Gastrocnemius medialis (tissue), 4 donors: Measurements from ENCODE around the gene MYO1E. TPM values are rescaled to one million over a fixed set of nuclear protein-coding genes. Genes with fewer than 3 reads are reported as not detected.
A peak's percentile ranks its signal among the peaks of the same experiment; 100 is the strongest.

ENCODE experiments used
- ATAC-seq, 2 donors: fragments of 150-250 bp; one replicate each; pipeline ENCODE4 v1.9.1; 2016
- DNase-seq, 2 donors: peaks; one replicate each; pipeline ENCODE4 v3.0.0-alpha.2; 2019
- H3K27ac ChIP-seq, 4 donors: fragments of 200-600 bp; sonication (generic); 1 replicate in 1 of 4; 2 replicates in 3 of 4; pipeline ENCODE4 v1.5.1; 2016 to 2018; ENCODE audit warnings: mild to moderate bottlenecking in 2 of 4, moderate library complexity in 1 of 4
- H3K27me3 ChIP-seq, 3 donors: fragments of 200-600 bp; sonication (generic) in 2 of 3; 1 replicate in 1 of 3; 2 replicates in 2 of 3; pipeline versions ENCODE4 v1.5.1 to v1.6.0; 2016 to 2019; ENCODE audit warnings: mild to moderate bottlenecking in 1 of 3, moderate library complexity in 1 of 3
- H3K36me3 ChIP-seq, 2 donors: fragments of 200-600 bp; sonication (generic) in 1 of 2; one replicate each; pipeline ENCODE4 v1.5.1; 2017 to 2018
- H3K4me1 ChIP-seq, 2 donors: fragments of 200-600 bp; sonication (generic) in 1 of 2; one replicate each; pipeline ENCODE4 v1.5.1; 2016 to 2017; ENCODE audit warnings: mild to moderate bottlenecking in 2 of 2
- H3K4me3 ChIP-seq, 4 donors: fragments of 200-600 bp; sonication (generic) in 3 of 4; 1 replicate in 1 of 4; 2 replicates in 3 of 4; pipeline ENCODE4 v1.5.1; 2016 to 2019; ENCODE audit warnings: mild to moderate bottlenecking in 2 of 4
- H3K9me3 ChIP-seq, 3 donors: fragments of 200-600 bp; sonication (generic) in 2 of 3; 1 replicate in 1 of 3; 2 replicates in 2 of 3; pipeline ENCODE4 v1.5.1; 2016 to 2019
- POLR2A ChIP-seq, 2 donors: fragments of 450-650 bp; IDR thresholded peaks; one replicate each; pipeline ENCODE4 v1.6.1; 2017; ENCODE audit warnings: antibody characterized with exemption in 2 of 2, mild to moderate bottlenecking in 2 of 2, moderate library complexity in 2 of 2
- in situ Hi-C, 4 donors: fragments of 200-750 bp; cut with MboI; loops; one replicate each; pipeline versions ENCODE4 v1.15.0 to v1.8.0; 2017; ENCODE audit warnings: low sequenced_read_pairs in 4 of 4
- intact Hi-C: fragments of 100-400 bp; cut with DNase I; formaldehyde crosslinking; loops from one replicate; pipeline ENCODE4 v1.15.1; 2023; ENCODE audit warnings: low total_unique reads
- total RNA-seq, 4 donors: library from RNA; depleted of rRNA; stranded (reverse); fragments of >200 nt; gene quantifications; one replicate each; pipeline versions ENCODE4 v1.1.0 to v1.2.3, GENCODE V29; 2016
- TF ChIP-seq, protein P1 (sequence below), 5 experiments: fragments of 450-650 bp in 3 of 5; fragments of 200-600 bp in 2 of 5; sonication (generic) in 2 of 5; IDR thresholded peaks in 4 of 5; conservative IDR thresholded peaks in 1 of 5; 1 replicate in 4 of 5; 2 replicates in 1 of 5; pipeline ENCODE4 v1.5.1; 2016 to 2019; ENCODE audit warnings: antibody characterized with exemption in 5 of 5, mild to moderate bottlenecking in 3 of 5, moderate library complexity in 3 of 5

MYO1E gene
- total RNA-seq, 4 donors from 2014 or later, result 12.8 to 39.6 (median 30.7) TPM

DNA sequence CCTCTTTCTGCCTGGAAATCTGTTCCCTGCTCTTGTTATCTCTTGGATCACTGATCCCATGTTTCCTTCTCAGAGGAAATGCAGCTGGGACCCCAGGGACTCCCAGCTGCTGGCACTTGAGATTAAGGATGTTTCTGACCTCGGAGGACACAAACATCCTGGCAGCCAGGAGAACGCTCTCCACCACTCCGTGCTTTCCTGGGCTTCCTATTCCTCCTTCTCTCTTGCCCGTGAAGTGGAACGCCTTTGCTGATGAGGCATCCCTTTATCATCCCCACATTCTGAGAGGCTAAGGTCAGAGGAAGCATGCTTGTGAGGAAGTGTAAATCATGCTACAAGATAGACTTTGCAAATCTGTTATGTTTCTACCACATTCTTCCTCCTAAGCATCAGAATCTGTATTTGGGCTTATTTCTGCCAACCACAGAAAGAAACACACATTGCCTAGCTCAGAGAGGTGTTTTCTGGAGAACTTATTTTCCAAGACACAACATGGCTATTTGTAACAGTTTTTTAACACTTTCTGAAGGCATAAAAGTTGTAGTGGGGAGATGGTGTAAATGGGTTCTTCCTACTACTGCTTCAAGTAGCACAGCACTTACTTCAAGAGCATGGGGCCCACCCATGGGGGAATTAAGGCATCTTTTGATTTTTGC is 191.6 kb downstream of the MYO1E start:
- H3K4me3 ChIP-seq, result no peak overlapping the region

DNA sequence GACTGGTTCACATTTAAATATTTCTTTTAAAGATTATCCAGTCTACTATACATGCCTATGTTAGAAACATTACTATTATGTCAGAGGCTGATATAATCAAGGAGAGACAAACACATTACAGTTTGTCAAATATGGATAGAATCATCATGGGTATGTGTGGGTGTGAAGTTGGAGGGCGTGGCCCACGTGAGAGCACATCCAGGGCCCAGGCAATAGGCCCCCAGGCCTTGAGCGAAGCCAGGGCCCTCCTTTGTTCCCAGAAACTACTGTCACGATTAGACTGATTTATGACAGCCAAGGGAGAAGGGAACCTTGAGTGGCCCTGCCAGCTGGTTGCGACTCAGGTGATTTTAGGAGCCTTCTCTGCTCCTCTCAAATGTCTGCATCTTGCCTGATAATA is 193.0 kb downstream of the MYO1E start:
- TF ChIP-seq POLR2A (IDR thresholded peaks at IDR 0.05), result no peak
- TF ChIP-seq, protein P1, sequence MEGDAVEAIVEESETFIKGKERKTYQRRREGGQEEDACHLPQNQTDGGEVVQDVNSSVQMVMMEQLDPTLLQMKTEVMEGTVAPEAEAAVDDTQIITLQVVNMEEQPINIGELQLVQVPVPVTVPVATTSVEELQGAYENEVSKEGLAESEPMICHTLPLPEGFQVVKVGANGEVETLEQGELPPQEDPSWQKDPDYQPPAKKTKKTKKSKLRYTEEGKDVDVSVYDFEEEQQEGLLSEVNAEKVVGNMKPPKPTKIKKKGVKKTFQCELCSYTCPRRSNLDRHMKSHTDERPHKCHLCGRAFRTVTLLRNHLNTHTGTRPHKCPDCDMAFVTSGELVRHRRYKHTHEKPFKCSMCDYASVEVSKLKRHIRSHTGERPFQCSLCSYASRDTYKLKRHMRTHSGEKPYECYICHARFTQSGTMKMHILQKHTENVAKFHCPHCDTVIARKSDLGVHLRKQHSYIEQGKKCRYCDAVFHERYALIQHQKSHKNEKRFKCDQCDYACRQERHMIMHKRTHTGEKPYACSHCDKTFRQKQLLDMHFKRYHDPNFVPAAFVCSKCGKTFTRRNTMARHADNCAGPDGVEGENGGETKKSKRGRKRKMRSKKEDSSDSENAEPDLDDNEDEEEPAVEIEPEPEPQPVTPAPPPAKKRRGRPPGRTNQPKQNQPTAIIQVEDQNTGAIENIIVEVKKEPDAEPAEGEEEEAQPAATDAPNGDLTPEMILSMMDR (IDR thresholded peaks at IDR 0.05 in 4 of 5, conservative IDR thresholded peaks at IDR 0.05 in 1 of 5), result no peak
- in situ Hi-C loops (loop anchor here in 1 of 4 donors (10.0 kb wide), 1 partner anchor 315 kb away; no protein-coding TSS in a partner anchor), intact Hi-C loops (loop anchor here (10.0 kb wide), 1 partner anchor 235 kb away; no protein-coding TSS in a partner anchor)
- H3K4me3 ChIP-seq, result no peak overlapping the region
- peaks cover 4 to 14% of the 10 kb centered on the region in 2 donors for H3K4me1 ChIP-seq
- peaks cover 0 to 3% (median 0%) of the 10 kb centered on the region in 3 donors for H3K9me3 ChIP-seq
- ATAC-seq (no peak), DNase-seq (no peak)
- H3K27ac ChIP-seq, result no peak overlapping the region
- H3K27me3 ChIP-seq, result no peaks in the 10 kb centered on the region
- peaks cover 0 to 11% of the 10 kb centered on the region in 2 donors for H3K36me3 ChIP-seq

More for the DNA sequence above, 191.6 kb downstream of the MYO1E start:
- H3K9me3 ChIP-seq, result peaks cover 0 to 3% (median 0%) of the 10 kb centered on the region in 3 donors
- H3K27ac ChIP-seq, result no peak overlapping the region
- DNase-seq, result no peak
- in situ Hi-C loops (no loop called here), intact Hi-C loops (no loop called here)
- TF ChIP-seq POLR2A (IDR thresholded peaks at IDR 0.05), result no peak
- TF ChIP-seq, protein P1 (IDR thresholded peaks at IDR 0.05 in 4 of 5, conservative IDR thresholded peaks at IDR 0.05 in 1 of 5), result no peak
- peaks cover 4 to 9% of the 10 kb centered on the region in 2 donors for H3K4me1 ChIP-seq
- H3K36me3 ChIP-seq, result peaks cover 0 to 11% of the 10 kb centered on the region in 2 donors
- ATAC-seq, result no peak
- H3K27me3 ChIP-seq, result no peaks in the 10 kb centered on the region

DNA sequence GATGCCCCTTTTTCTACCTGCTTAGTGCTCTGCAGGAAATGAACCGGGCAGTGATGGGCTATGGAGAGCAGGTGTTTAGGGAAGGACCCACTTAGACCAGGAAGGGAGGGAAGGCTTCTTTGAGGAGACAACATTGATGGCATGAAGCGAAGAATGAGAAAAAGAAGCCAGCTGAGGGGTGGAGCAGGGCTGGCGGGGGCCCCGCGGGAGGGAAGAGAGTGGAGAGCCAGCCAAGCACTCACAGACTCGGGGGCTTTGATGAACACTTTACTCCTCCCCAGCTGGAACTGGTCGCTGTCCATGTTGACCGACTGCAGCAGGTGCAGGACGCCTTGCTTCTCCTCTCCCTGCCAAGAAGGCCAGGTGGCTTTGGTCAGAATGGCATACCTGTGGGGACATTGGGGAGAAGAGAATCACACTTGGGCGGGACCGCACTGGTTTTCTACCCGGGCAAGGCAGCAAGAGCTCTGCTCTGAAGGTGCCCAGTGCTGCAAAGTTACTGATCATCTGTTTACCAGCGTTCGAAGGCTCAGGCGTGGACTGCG is 194.4 kb downstream of the MYO1E start:
- H3K4me3 ChIP-seq, result no peak overlapping the region
- H3K9me3 ChIP-seq, result peaks cover 0 to 3% (median 0%) of the 10 kb centered on the region in 3 donors
- peak; percentile 11 to 26 for DNase-seq
- H3K27me3 ChIP-seq, result no peaks in the 10 kb centered on the region
- intact Hi-C loops, result loop anchor here (10.0 kb wide), 1 partner anchor 237 kb away; no protein-coding TSS in a partner anchor
- H3K4me1 ChIP-seq, result peaks cover 4 to 14% of the 10 kb centered on the region in 2 donors
- no peak for TF ChIP-seq POLR2A (IDR thresholded peaks at IDR 0.05)
- TF ChIP-seq, protein P1 (IDR thresholded peaks at IDR 0.05 in 4 of 5, conservative IDR thresholded peaks at IDR 0.05 in 1 of 5), result no peak
- peak overlapping the region in 1 of 4 donors; percentile 25 for H3K27ac ChIP-seq
- peak; percentile 40 to 44 for ATAC-seq
- peaks cover 0 to 9% of the 10 kb centered on the region in 2 donors for H3K36me3 ChIP-seq
- in situ Hi-C loops, result loop anchor here in 1 of 4 donors (10.0 kb wide), 1 partner anchor 317 kb away; no protein-coding TSS in a partner anchor

DNA sequence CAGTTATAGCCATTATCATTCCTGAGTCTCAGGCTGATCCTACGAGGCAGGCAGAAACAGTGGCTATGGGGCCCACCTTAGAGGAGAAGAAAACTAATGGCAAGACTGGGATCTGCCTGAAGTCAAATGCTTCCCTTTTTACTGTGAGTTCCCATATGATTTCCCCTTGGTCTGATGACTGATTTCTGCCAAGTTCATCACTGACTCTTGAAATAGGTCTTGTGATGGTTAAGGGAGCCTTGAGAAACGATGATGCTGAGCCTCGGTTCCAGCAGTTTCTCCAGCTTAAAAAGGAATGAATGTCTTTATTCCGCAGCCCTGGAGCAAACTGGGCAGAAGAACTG is 195.4 kb downstream of the MYO1E start:
- peaks cover 4 to 14% of the 10 kb centered on the region in 2 donors for H3K4me1 ChIP-seq
- no peak for ATAC-seq
- peaks cover 0 to 16% of the 10 kb centered on the region in 2 donors for H3K36me3 ChIP-seq
- H3K27ac ChIP-seq, result no peak overlapping the region
- in situ Hi-C loops, result loop anchor here in 1 of 4 donors (10.0 kb wide), 1 partner anchor 318 kb away; no protein-coding TSS in a partner anchor
- TF ChIP-seq, protein P1 (IDR thresholded peaks at IDR 0.05 in 4 of 5, conservative IDR thresholded peaks at IDR 0.05 in 1 of 5), result no peak
- TF ChIP-seq POLR2A (IDR thresholded peaks at IDR 0.05), result peak in 1 of 2 donors; percentile 14
- no peaks in the 10 kb centered on the region for H3K27me3 ChIP-seq
- no peak for DNase-seq
- intact Hi-C loops, result loop anchor here (10.0 kb wide), 1 partner anchor 238 kb away; no protein-coding TSS in a partner anchor
- no peak overlapping the region for H3K4me3 ChIP-seq
- peaks cover 0 to 3% (median 0%) of the 10 kb centered on the region in 3 donors for H3K9me3 ChIP-seq
